SK-MEL-5 (cell line): ENCODE results near the gene CSNK2A3. TPM values are rescaled to one million over a fixed set of nuclear protein-coding genes. Genes with fewer than 3 reads are reported as not detected.
"Not testable (repeated sequence)": the region's sequence is repeated elsewhere in the genome, so short reads cannot be mapped to it uniquely, and the experiment has no call there.

Experiments used
- DNase-seq: peaks from one replicate; pipeline ENCODE4 v3.0.0-alpha.2; 2016; ENCODE audit warnings: low read depth, low spot score
- in situ Hi-C: cut with HindIII; loops from 2 replicates; pipeline ENCODE4 v1.10.0; 2016; ENCODE audit warnings: low sequenced_read_pairs, high pct_unique_total_duplicates, low pct_unique_long_range_greater_than_20kb
- total RNA-seq: library from RNA; depleted of rRNA; stranded (reverse); fragments of >200 nt; shearing (Covaris generic); gene quantifications from 2 replicates; pipeline ENCODE4 v1.2.3, GENCODE V29; 2014

The CSNK2A3 gene
- total RNA-seq, 1 experiment from 2014 or later, result 1.8 TPM

DNA sequence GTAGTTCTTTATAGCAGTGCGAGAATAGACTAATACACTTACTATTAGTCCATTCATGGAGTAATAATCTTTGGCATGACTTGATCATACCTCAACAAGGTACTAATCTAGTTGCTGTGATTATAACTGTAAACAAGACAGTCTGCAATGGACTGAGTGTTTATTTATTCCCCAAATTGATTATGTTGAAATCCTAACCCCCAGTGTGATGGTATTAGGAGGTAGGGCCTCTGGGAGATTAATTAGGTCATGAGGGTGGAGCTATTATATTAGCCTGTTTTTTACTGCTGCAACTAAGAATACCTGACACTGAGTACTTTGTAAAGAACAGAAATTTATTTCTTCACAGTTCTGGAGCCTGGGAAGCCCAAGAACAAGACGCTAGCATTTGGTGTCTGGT is 30.9 kb upstream of the CSNK2A3 start:
- in situ Hi-C loops, result loop anchor here (25.0 kb wide), 1 partner anchor 128 kb away; no protein-coding TSS in a partner anchor

DNA sequence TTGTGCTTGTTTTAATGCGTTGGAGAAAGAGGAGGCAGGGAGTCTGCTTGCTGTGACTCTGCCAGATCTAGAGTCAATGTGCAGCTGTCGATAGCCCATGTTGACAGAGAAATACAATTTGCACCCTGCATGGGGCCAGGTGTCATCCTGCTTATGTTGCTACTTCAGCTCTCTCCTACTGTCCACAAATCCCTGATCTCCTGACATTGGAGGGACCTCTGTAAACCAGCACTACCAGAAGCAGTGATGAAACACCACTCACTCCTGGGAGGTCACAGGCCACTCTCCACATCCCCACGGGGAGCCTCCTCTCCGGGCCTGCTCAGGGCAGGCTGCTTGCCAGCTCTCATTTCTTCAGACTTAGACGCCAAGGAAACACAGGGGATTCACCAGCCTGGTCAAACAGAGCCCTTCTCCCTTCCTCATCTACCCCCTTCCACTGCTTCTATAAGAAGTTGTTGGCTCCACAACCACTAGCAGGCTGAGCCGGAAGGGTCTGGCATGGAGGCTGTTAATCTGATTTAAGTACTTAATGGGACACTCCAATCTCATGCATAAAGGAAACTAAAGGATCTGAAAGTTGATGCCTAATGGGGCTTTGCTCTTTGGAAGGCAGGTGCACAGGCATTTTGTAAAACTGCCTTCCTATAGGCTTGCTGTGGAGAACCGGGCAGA is 29.9 kb upstream of the CSNK2A3 start:
- in situ Hi-C loops, result loop anchor here (25.0 kb wide), 1 partner anchor 129 kb away; no protein-coding TSS in a partner anchor
- no peak for DNase-seq

More for the DNA sequence above, 30.9 kb upstream of the CSNK2A3 start:
- no peak for DNase-seq

DNA sequence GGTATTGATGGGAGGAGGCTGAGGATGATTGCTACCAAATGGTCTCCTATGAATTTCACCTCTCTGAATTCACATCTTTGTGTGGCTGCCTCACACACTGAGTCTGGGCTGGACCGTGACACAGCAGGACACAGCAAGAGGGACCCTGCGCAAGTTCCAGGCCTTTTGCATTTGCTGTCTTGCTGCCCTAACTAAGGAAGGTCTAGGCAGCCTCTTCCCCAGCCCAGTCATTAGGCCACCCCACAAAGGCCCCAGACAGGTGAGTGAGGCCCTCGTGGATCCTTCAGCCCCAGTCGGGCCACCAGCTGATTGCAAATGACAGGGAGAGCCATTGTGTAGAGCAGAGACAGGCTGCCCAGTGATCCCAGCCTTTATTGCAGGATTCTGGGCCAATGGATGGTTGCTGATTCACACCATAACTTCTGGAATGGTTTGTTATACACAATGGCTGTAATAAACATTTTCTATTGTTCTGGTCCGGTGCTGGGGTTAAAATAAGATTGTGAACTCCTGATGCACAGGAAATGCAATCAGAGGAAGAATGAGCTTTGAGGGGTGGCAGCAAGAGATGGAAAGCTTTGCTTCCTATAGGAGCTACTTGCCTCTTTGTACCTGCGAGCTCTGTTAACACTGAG is 28.5 kb upstream of the CSNK2A3 start:
- DNase-seq, result no peak
- in situ Hi-C loops, result loop anchor here (25.0 kb wide), 1 partner anchor 131 kb away; no protein-coding TSS in a partner anchor

DNA sequence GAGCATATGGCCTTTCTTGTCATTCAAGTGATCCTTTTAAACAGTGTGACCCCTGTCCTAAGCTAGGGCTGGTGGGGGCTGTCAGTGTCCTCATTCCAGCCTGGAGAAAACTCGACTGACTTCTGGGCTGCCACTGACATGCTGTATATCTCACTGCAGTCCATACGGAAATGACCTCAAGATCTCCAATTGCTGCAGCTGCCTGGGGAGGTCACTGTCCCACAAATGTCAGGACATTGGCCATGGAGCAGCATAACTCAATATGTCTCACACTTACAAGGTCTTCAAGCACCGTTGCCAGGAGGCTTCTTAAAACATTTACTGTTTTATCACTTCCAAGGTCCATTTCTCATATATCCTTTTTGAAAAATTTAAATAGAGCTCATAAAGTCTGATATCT is 27.8 kb upstream of the CSNK2A3 start:
- in situ Hi-C loops, result loop anchor here (25.0 kb wide), 1 partner anchor 131 kb away; no protein-coding TSS in a partner anchor
- DNase-seq, result no peak

DNA sequence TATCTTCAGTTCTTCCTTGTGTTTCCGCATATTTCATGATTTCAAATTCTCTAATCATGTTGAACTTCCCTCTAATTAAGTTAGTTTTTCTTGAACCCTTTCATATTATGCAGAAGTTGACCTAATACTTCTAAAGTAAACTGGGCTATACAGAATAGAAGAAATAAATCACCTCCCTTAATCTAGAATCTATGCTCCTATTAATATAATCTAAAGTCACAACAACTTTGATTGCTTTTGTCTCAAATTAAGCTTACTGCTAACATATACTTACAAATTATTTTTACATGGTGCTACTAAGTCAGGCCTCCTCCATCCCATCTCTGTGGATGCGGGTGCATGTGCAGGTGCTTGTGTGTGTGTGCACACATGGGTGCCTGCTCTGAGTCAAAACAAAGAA is 27.3 kb upstream of the CSNK2A3 start:
- DNase-seq, result no peak
- in situ Hi-C loops, result loop anchor here (25.0 kb wide), 1 partner anchor 132 kb away; no protein-coding TSS in a partner anchor

DNA sequence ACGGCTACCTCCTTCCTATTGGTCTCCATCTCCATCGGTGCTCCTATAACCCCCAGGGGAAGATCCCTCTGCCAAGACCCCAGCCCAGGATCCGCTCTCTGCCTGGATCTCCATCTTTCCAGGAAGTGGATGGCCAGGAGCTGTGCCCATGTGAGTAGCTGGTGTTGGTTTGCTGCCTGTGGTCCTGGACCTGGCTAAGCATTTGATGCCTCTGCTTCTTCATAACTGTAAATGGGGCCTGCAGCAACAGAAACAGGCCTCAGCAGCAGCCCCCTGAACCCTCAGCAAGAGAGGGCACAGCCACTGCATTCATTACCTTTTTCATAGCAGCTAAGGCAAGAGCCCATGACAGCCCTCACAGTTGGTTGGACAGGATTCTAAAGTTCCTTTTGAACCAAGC is 26.6 kb upstream of the CSNK2A3 start:
- no peak for DNase-seq
- in situ Hi-C loops, result loop anchor here (25.0 kb wide), 1 partner anchor 133 kb away; no protein-coding TSS in a partner anchor

DNA sequence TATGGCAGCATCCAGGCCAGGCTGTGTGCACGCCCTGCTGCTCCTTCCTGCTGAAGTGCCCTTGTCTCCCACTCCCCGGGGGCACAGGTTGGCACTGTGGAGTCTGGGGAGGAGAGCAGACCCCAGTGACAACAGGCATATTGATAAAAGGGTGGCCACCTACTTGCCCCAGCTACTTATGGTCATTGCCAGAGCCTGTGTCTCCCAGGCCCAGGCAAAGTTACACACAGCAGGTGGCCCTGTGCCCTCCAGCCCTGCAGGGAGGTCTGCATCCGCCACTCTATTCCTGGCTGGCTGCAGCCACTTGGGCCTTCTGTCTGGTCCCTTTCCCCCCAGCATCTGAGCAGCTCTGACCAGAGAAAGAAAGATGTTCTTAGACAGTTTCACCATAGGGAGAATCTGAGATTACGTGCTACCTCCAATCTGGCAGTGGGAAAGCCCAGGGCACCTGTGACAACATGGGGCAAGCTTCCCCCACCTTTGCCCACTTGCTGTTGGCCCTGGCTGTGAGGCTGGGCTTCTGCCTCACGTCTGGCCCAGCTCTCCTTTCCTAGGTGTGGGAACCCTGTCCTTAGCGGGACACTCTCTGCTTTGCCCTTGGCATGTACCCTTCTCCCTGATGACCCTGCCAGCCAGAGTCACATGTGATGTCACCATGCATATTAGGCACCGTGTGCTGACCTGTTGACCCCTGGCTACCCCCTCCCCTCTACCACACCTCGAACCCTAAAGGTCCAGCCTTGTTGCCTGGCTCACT is 25.3 kb upstream of the CSNK2A3 start:
- DNase-seq, result no peak
- in situ Hi-C loops, result loop anchor here (25.0 kb wide), 1 partner anchor 134 kb away; no protein-coding TSS in a partner anchor

DNA sequence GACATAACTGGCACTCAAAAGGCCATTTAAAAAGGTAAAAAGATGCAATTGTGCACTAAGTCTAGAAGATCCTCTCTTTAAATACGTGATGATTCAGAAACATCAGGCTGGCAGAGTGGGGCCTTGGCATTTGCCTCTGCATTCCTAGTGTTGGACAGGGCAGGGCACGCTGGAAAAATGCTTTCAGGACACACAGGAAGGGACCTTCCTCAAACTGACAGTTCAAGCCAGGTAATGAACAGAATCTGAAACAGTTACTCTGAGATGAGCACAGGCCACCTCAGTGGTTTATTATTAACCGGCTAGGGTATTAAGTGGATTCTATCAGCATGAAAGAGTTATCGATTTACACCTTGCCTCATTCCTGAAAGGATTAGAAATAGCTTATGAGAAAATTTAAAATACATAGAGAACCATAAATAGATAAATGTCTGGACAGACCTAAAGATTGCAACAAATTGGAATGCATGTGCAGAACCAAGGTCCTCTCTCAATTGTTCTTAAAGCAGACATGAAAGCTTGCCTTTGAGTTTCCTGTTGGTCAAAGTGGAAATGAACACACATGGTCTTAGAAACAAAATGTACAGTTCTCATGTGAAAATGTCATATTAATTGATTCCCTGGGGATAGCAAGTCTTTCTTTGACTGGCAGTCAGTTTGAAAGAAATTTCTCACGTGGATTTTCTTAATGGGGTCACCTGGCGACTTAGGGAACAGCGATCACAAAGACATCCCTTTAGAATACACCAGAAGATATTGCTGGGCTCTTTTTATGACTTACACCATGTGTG is 21.5 kb upstream of the CSNK2A3 start:
- no peak for DNase-seq
- in situ Hi-C loops, result loop anchor here (25.0 kb wide), 1 partner anchor 138 kb away; no protein-coding TSS in a partner anchor

DNA sequence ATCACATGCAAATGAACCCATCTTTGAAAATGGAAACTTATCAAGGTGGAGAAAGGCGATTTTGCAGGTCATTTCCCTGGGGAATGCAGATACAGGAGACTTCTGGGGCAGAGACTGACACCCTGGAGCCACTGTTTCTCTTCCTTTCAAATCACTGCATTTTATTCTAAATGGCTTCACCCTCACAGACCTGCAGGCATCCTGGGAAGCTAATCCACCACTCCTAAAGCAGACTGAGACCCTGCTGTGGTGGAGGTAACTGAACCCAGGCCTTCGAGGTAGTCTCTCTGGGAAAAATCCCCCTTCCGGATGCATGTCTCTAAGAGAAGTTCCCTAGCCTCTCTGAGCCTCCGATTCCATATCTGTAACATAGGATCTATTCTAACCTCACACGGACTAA is 20.9 kb upstream of the CSNK2A3 start:
- in situ Hi-C loops, result no loop called here
- DNase-seq, result no peak

DNA sequence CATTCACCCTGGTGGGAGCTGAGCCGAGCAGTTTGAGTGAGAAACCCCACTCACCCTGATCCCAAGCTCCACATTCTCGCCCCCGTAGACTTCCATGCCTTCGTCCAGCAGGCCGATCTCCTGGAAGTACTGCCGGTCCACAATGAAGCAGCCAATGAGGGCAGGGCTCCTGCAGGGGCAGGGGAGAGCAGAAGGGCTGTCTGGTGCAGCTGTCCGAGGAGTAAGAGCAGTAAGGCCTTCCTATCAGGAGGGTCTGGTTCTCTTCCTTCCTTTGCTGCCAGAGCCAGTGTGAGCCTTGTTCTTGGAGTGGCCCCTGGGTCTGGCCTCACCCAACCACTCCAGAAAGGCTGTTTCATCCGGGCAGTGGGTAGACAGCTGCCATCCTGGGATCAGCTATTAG is 19.4 kb upstream of the CSNK2A3 start:
- no peak for DNase-seq
- in situ Hi-C loops, result no loop called here

DNA sequence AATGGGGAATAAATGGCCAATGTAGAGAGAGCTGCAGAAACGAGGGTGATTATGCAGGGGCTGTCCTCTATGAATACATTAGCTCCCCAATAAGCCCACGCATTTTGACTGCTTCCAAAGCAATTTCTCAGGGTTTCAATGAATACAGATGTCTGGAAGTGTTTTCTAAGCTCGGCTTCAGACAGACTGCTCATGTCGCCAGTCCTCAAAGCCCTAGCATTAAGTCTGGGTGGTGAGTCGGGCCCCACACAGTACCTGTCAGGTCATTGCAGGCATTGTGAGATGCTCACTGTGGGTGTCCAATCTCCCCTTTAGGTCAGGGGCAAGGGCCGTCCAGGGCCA is 17.9 kb upstream of the CSNK2A3 start:
- no peak for DNase-seq
- in situ Hi-C loops, result no loop called here

DNA sequence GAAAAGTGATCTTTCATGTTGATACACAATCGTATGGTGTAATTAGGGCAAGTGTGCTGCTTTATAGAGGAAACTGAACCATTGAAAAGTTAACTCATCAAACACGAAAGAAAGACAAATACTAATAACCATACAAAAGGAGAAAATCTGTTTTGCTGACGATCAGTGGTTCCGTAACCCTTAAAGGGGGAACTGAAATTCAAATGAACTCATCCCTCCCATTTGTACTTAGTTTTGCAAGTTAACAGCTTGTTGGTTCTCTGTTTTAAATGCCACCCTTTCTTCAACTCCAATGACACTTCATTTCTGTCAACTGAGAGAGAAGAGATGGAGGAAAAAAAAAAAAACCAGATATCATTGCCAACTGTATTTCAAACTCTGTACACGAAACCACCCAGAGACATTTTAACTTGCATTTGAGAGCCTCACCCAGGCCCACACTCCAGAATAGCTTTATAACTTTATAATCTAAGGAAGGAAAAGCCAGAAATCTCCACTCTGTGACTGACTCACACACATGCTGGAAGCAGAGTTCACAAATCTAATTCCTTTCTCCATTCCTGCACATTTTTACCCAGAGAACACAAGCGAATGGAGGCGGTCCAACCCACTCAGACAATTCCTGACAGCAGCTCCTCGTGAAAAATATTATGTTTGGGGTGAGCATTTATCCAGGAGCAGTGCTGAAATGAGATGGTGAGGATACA is 17.4 kb upstream of the CSNK2A3 start:
- no peak for DNase-seq
- in situ Hi-C loops, result no loop called here

DNA sequence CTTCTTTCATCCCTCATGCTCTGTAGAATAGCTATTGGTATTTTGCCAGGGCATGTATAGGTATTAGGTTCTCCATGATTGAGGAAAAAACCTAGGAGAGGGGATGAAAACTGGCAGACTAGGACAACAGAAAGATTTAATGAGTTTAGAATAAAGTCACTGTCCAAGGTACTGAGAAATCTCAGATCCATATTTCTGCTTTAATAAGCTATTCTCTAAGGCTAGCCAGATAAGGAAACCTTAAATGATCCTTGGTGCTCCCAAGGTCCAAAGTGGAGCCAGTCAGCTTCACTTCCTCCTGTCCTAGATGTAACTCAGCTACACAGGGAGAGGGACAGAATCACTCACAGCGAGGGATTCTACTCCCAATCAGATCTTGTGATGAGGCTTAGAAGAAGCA is 13.7 kb upstream of the CSNK2A3 start:
- in situ Hi-C loops, result no loop called here
- no peak for DNase-seq

DNA sequence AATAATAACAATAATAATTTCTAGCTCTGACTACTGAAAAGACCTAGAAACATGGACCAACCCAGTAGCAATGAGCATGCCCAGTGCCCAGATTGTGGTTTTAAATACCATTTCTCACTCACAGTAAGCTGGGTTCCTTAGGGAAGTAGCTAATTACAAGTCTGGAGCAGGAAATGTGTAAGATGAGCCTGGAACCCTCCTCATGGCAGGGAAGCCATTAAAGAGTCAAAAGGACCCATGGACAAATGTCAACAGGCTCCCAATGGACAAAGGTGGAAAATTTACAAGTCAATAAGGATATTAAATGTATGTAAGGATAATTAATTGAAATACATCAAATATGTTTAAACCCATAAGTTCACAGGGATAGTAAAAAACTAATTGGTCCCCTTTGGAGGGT is 10.6 kb upstream of the CSNK2A3 start:
- no peak for DNase-seq
- in situ Hi-C loops, result no loop called here

DNA sequence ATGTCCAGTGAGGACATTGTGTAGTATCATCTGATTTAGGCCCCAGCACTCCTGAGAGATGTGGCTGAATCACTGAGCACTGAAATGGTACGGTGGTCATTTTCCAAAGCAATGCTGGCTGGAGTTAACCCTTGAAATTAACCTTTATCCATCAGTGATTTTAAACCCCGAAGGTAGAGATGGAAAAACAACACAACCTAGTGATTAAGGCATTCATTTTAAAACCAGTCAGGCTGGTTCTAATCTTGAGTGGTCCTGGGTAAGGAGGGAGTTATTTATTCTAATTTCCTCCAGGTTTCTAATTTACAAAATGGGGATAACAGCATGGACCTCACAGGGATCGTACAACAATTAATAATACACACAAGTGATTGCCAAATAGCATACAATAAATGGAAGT is 6.6 kb upstream of the CSNK2A3 start:
- in situ Hi-C loops, result no loop called here

DNA sequence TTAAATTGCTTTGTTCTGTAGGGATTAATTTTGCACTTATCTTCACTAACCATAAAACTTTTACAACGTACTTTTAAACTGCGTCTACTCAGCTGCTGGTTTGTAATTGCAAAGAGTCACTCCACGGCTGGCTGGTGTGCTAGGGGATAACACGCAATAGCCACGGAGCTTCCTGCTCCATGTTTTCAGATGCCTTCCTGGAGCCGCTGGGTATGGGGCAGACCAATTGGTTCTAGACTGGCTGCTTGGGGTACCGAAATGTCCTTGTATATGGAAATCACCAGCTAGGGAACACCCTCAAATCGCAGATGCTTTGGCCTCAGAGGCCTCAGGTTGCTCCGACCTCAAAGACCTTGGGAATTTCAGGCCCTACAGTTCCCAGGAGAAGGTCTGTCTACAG is 3.8 kb upstream of the CSNK2A3 start:
- no peak for DNase-seq
- in situ Hi-C loops, result no loop called here

More for the DNA sequence above, 6.6 kb upstream of the CSNK2A3 start:
- no peak for DNase-seq

DNA sequence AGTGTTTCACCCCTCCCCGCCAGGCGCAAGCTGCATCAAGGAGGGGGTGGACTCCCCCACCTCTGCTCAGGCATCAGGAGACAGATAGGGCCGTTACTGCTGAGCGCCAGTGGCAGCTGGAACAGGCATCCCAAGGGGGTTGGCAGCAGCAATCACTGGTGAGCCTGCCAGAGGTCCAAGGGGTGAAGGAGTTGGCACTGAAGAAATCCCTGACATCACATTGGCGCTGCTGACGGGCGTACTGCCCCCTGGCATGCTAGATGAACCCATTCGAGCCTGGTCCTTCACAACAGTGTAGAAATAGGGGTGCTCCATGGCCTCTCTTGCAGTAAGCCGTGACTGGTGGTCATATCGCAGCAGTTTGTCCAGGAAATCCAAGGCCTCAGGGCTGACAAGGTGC is 1.2 kb downstream of the CSNK2A3 start:
- not testable (repeated sequence) for DNase-seq

More for the DNA sequence above, 1.2 kb downstream of the CSNK2A3 start:
- in situ Hi-C loops, result not testable (repeated sequence)
